H1 (cell line): ENCODE measurements around the gene SCN2A. TPM values are rescaled to one million over a fixed set of nuclear protein-coding genes. Genes with fewer than 3 reads are reported as not detected.

Experiments used
- CTCF ChIA-PET: fragments of 300-600 bp; sonication (Branson Sonifier 250); formaldehyde crosslinking; loops from one replicate; lab custom pipeline; 2021; ENCODE audit not compliant: partially characterized antibody; lab: Charles Lee
- POLR2A ChIA-PET: fragments of 300-600 bp; sonication (Branson Sonifier 250); formaldehyde crosslinking; loops from one replicate; lab custom pipeline; 2021; ENCODE audit warnings: inconsistent platforms; ENCODE audit not compliant: partially characterized antibody; lab: Charles Lee
- DNase-seq, 2 experiments: peaks; one replicate each; pipeline versions ENCODE4 v3.0.0 to v3.0.0-alpha.2; 2010 to 2022; ENCODE audit warnings: low spot score in 2 of 2, low read depth in 1 of 2, mixed read lengths in 1 of 2
- FAIRE-seq: peaks from 2 replicates; lab custom pipeline; 2011; peaks lifted over from hg19 to GRCh38; lab: Jason Lieb, UNC
- H2AFZ ChIP-seq: 2 replicates; pipeline ENCODE4 v1.8.1; 2012; ENCODE audit warnings: low read length, inconsistent platforms
- H2AK5ac ChIP-seq: 2 replicates; pipeline ENCODE4 v1.6.1; 2013; ENCODE audit warnings: low read depth, low read length
- H2BK120ac ChIP-seq: replicated peaks from 2 replicates; pipeline ENCODE3; 2013; ENCODE audit warnings: low read depth, low read length, inconsistent platforms
- H2BK12ac ChIP-seq: 2 replicates; pipeline ENCODE4 v1.6.1; 2013; ENCODE audit warnings: low read depth, low read length
- H2BK15ac ChIP-seq: 2 replicates; pipeline ENCODE4 v1.6.1; 2013; ENCODE audit warnings: low read length
- H2BK20ac ChIP-seq: 2 replicates; pipeline ENCODE4 v1.6.1; 2013; ENCODE audit warnings: low read length
- H2BK5ac ChIP-seq: 2 replicates; pipeline ENCODE4 v1.6.1; 2013; ENCODE audit warnings: low read depth, low read length
- H3K14ac ChIP-seq: 2 replicates; pipeline ENCODE4 v1.6.1; 2013; ENCODE audit warnings: inconsistent platforms; ENCODE audit not compliant: insufficient read length
- H3K18ac ChIP-seq: 2 replicates; pipeline ENCODE4 v1.6.1; 2013; ENCODE audit warnings: low read length; ENCODE audit errors: extremely low read depth
- H3K23ac ChIP-seq: 2 replicates; pipeline ENCODE4 v1.6.1; 2013; ENCODE audit warnings: inconsistent platforms; ENCODE audit not compliant: insufficient read length
- H3K23me2 ChIP-seq: 2 replicates; pipeline ENCODE4 v1.6.1; 2013; ENCODE audit warnings: low read depth, low read length
- H3K27ac ChIP-seq: 2 replicates; pipeline ENCODE4 v1.6.1; 2011; ENCODE audit warnings: low read depth, low read length, inconsistent platforms
- H3K27me3 ChIP-seq, 4 experiments: replicated peaks in 1 of 4; 1 replicate in 1 of 4; 2 replicates in 3 of 4; pipeline versions ENCODE4 v1.6.1 to v1.8.1; 2011 to 2013; ENCODE audit warnings: low read length in 3 of 4, mild to moderate bottlenecking in 3 of 4, inconsistent platforms in 2 of 4, mixed read lengths in 2 of 4, moderate library complexity in 1 of 4; ENCODE audit not compliant: control insufficient read depth in 3 of 4, insufficient read depth in 3 of 4; ENCODE audit errors: extremely low read depth in 1 of 4
- H3K36me3 ChIP-seq, 4 experiments: 2 replicates each; pipeline versions ENCODE4 v1.6.1 to v1.8.1; 2011 to 2013; ENCODE audit warnings: mild to moderate bottlenecking in 4 of 4, low read length in 3 of 4, moderate library complexity in 2 of 4, control low read depth in 1 of 4, inconsistent platforms in 1 of 4; ENCODE audit not compliant: insufficient read depth in 4 of 4, control insufficient read depth in 2 of 4
- H3K4ac ChIP-seq: replicated peaks from 2 replicates; pipeline ENCODE3; 2013; ENCODE audit warnings: low read length, low read depth, mixed read lengths, inconsistent platforms; ENCODE audit not compliant: insufficient read length
- H3K4me1 ChIP-seq, 4 experiments: replicated peaks in 1 of 4; 1 replicate in 1 of 4; 2 replicates in 3 of 4; pipeline versions ENCODE4 v1.6.1 to v1.8.1; 2011 to 2013; ENCODE audit warnings: low read length in 3 of 4, inconsistent platforms in 2 of 4, mixed read lengths in 1 of 4; ENCODE audit not compliant: insufficient read depth in 4 of 4, control insufficient read depth in 3 of 4
- H3K4me2 ChIP-seq, 2 experiments: 2 replicates each; pipeline versions ENCODE4 v1.6.1 to v1.8.1; 2011 to 2013; ENCODE audit warnings: low read depth in 2 of 2, low read length in 2 of 2, control low read depth in 1 of 2, inconsistent platforms in 1 of 2, mild to moderate bottlenecking in 1 of 2; ENCODE audit not compliant: insufficient read depth in 1 of 2
- H3K4me3 ChIP-seq, 4 experiments: fragments of 200-600, 300-600 bp in 1 of 4; sonication (generic), shearing (Covaris generic), sonication (Bioruptor Twin) in 1 of 4; 2 replicates each; pipeline versions ENCODE4 v1.5.1 to v1.8.1; 2011 to 2016; ENCODE audit warnings: low read length in 4 of 4, low read depth in 3 of 4, control low read depth in 2 of 4, inconsistent platforms in 2 of 4, mild to moderate bottlenecking in 2 of 4, mixed read lengths in 1 of 4, moderate library complexity in 1 of 4; ENCODE audit not compliant: insufficient read depth in 2 of 4; ENCODE audit errors: extremely low read depth in 1 of 4
- H3K56ac ChIP-seq: replicated peaks from 2 replicates; pipeline ENCODE3; 2013; ENCODE audit warnings: low read depth, mild to moderate bottlenecking, mixed read lengths, low read length, inconsistent platforms; ENCODE audit not compliant: insufficient read length
- H3K79me1 ChIP-seq: 2 replicates; pipeline ENCODE4 v1.6.1; 2013; ENCODE audit warnings: low read depth, low read length, control low read depth
- H3K79me2 ChIP-seq, 2 experiments: 2 replicates each; pipeline versions ENCODE4 v1.6.1 to v1.8.1; 2012 to 2013; ENCODE audit warnings: low read length in 2 of 2, mild to moderate bottlenecking in 2 of 2, inconsistent platforms in 1 of 2; ENCODE audit not compliant: insufficient read depth in 2 of 2, control insufficient read depth in 1 of 2
- H3K9ac ChIP-seq, 4 experiments: replicated peaks in 1 of 4; 1 replicate in 1 of 4; 2 replicates in 3 of 4; pipeline versions ENCODE4 v1.6.1 to v1.8.1; 2011 to 2013; ENCODE audit warnings: low read depth in 3 of 4, low read length in 3 of 4, control low read depth in 2 of 4, mild to moderate bottlenecking in 2 of 4, moderate library complexity in 2 of 4, inconsistent platforms in 1 of 4; ENCODE audit errors: extremely low read depth in 1 of 4
- H3K9me3 ChIP-seq, 2 experiments: 2 replicates each; pipeline versions ENCODE4 v1.6.1 to v1.8.1; 2012 to 2013; ENCODE audit warnings: mild to moderate bottlenecking in 2 of 2, moderate library complexity in 2 of 2, control low read depth in 1 of 2, inconsistent platforms in 1 of 2, low read depth in 1 of 2, low read length in 1 of 2, mixed read lengths in 1 of 2; ENCODE audit not compliant: insufficient read depth in 2 of 2
- H4K20me1 ChIP-seq, 2 experiments: replicated peaks in 1 of 2; 2 replicates each; pipeline versions ENCODE3 to v1.8.1; 2011 to 2013; ENCODE audit warnings: inconsistent platforms in 2 of 2, low read length in 2 of 2, mild to moderate bottlenecking in 1 of 2; ENCODE audit not compliant: insufficient read depth in 2 of 2, control insufficient read depth in 1 of 2
- H4K5ac ChIP-seq: 2 replicates; pipeline ENCODE4 v1.6.1; 2013; ENCODE audit warnings: low read length, low read depth, mixed read lengths, inconsistent platforms; ENCODE audit not compliant: insufficient read length
- H4K8ac ChIP-seq: 2 replicates; pipeline ENCODE4 v1.8.0; 2013; ENCODE audit warnings: mild to moderate bottlenecking, moderate library complexity, low read length, inconsistent platforms; ENCODE audit not compliant: insufficient read depth; ENCODE audit errors: extremely low read depth
- H4K91ac ChIP-seq: replicated peaks from 2 replicates; pipeline ENCODE3; 2013; ENCODE audit warnings: low read length, mixed read lengths, inconsistent platforms; ENCODE audit not compliant: insufficient read length
- ASH2L ChIP-seq: fragments of 200-600, 300-600 bp; sonication (generic); IDR thresholded peaks from one replicate; pipeline ENCODE4 v1.7.1; 2017; ENCODE audit warnings: low read length
- CBX8 ChIP-seq: fragments of 300-800, 300-1000 bp; sonication (generic); IDR thresholded peaks from 2 replicates; pipeline ENCODE4 v1.7.1; 2016; ENCODE audit warnings: low read depth, low read length, borderline replicate concordance
- CHD2 ChIP-seq: IDR thresholded peaks from 2 replicates; pipeline ENCODE4 v1.6.1; 2012; ENCODE audit warnings: low read length, improper control_type of control experiment
- KDM5A ChIP-seq: fragments of 200-600 bp; IDR thresholded peaks from 2 replicates; pipeline ENCODE4 v1.7.1; 2012; ENCODE audit warnings: mild to moderate bottlenecking, low read length, inconsistent platforms, mixed read lengths
- PHF8 ChIP-seq: fragments of 200-600 bp; sonication (generic); conservative IDR thresholded peaks from 2 replicates; pipeline ENCODE4 v1.7.1; 2012; ENCODE audit warnings: low read depth, mild to moderate bottlenecking, inconsistent platforms, low read length, moderate library complexity
- POLR2A ChIP-seq, 2 experiments: IDR thresholded peaks; 1 replicate in 1 of 2; 2 replicates in 1 of 2; pipeline ENCODE4 v1.6.1; 2011; ENCODE audit warnings: low read depth in 2 of 2, low read length in 2 of 2, mild to moderate bottlenecking in 2 of 2; ENCODE audit errors: control extremely low read depth in 1 of 2
- POLR2AphosphoS5 ChIP-seq: IDR thresholded peaks from 2 replicates; pipeline ENCODE4 v1.6.1; 2011; ENCODE audit warnings: low read depth, low read length
- SIN3A ChIP-seq, 2 experiments: IDR thresholded peaks in 1 of 2; conservative IDR thresholded peaks in 1 of 2; 2 replicates each; pipeline ENCODE4 v1.6.1; 2011 to 2012; ENCODE audit warnings: low read length in 2 of 2, improper control_type of control experiment in 1 of 2, low read depth in 1 of 2, mild to moderate bottlenecking in 1 of 2
- SIX5 ChIP-seq: IDR thresholded peaks from 2 replicates; pipeline ENCODE4 v1.6.1; 2011; ENCODE audit warnings: mild to moderate bottlenecking, low read depth, low read length
- SP2 ChIP-seq: IDR thresholded peaks from 2 replicates; pipeline ENCODE4 v1.6.1; 2012; ENCODE audit warnings: mild to moderate bottlenecking, low read length, inconsistent platforms
- SP4 ChIP-seq: IDR thresholded peaks from 2 replicates; pipeline ENCODE4 v1.6.1; 2012; ENCODE audit warnings: low read length, inconsistent platforms
- SUZ12 ChIP-seq: fragments of 200-600 bp; sonication (generic); IDR thresholded peaks from 2 replicates; pipeline ENCODE4 v1.6.1; 2012; ENCODE audit warnings: mild to moderate bottlenecking, inconsistent platforms, low read length, moderate library complexity, mixed read lengths
- TAF1 ChIP-seq: IDR thresholded peaks from 2 replicates; pipeline ENCODE4 v1.6.1; 2011; ENCODE audit warnings: mild to moderate bottlenecking, low read depth, low read length
- YY1 ChIP-seq: IDR thresholded peaks from 2 replicates; pipeline ENCODE4 v1.6.1; 2011; ENCODE audit warnings: low read depth, mild to moderate bottlenecking, low read length
- ZNF274 ChIP-seq: IDR thresholded peaks from 2 replicates; pipeline ENCODE4 v1.7.0; 2012; ENCODE audit warnings: low read length, borderline replicate concordance; ENCODE audit errors: extremely low read depth
- WGBS, 2 experiments: shearing (Covaris generic) in 1 of 2; methylation state at CpG; one replicate each; pipeline versions ENCODE4 v1.1.6 to v1.1.7; 2013 to 2015; ENCODE audit warnings: low lambda C conversion rate in 2 of 2, mixed read lengths in 2 of 2, inconsistent platforms in 1 of 2, low coverage in 1 of 2, missing lambda C conversion rate in 1 of 2; ENCODE audit not compliant: insufficient replicate concordance in 2 of 2, insufficient coverage in 1 of 2, insufficient read length in 1 of 2; ENCODE audit errors: extremely low coverage in 1 of 2, missing lambda C conversion rate in 1 of 2; 5-methylcytosine and 5-hydroxymethylcytosine counted together
- polyA plus RNA-seq, 7 experiments: library from polyadenylated mRNA; depleted of rRNA in 3 of 7; stranded (reverse) in 5 of 7; unstranded in 2 of 7; fragments of >200 nt in 5 of 7; fragments of 200-250 nt in 2 of 7; gene quantifications; 1 replicate in 5 of 7; 2 replicates in 1 of 7; 4 replicates in 1 of 7; pipeline versions ENCODE4 v1.2.1 to v1.2.3, GENCODE V29; 2011 to 2013; ENCODE audit warnings: missing spikeins in 2 of 7, mixed read lengths in 2 of 7
- total RNA-seq: library from RNA; stranded (reverse); fragmentation: NEBNext Ultra II Directional; extraction: Animal tissue kit (Norgen Biotek cat#: 25700); gene quantifications from 2 replicates; pipeline ENCODE4 v1.2.1, GENCODE V29; 2021
- TF ChIP-seq, protein P1 (sequence below): IDR thresholded peaks from 2 replicates; pipeline ENCODE4 v1.6.1; 2011; ENCODE audit warnings: low read depth, mild to moderate bottlenecking, low read length; ENCODE audit not compliant: insufficient read depth

SCN2A gene
- total and polyA plus RNA-seq, 2 of the 8 experiments (the other 6 are each of a cell fraction or from before 2014, with no cell fraction given) = 0.18 to 1.1 TPM

DNA sequence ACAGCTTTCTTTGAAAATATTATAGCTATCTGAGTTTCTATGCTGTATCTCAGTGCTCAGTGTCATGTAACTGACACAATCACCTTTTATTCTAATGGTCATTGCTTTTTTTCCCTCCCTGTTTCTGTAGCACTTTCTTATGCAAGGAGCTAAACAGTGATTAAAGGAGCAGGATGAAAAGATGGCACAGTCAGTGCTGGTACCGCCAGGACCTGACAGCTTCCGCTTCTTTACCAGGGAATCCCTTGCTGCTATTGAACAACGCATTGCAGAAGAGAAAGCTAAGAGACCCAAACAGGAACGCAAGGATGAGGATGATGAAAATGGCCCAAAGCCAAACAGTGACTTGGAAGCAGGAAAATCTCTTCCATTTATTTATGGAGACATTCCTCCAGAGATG lies 56.4 kb downstream of the SCN2A start:
- H3K9me3 ChIP-seq = no peaks in the 10 kb centered on the region
- H3K36me3 ChIP-seq = no peaks in the 10 kb centered on the region
- H2BK20ac ChIP-seq = no peak overlapping the region
- 80% methylated on average over 4 of the region's 4 CpGs; no CpG with 5 or more reads in 1 of the 2 experiments for WGBS, 2 experiments
- no peak overlapping the region for H3K14ac ChIP-seq
- ChIA-PET POLR2A (no interaction called here), CTCF (interaction anchor here (0.5 to 3.0 kb wide), 7 partner anchors 11 to 254 kb away, joined by 3 to 11 read pairs (median 5); partner anchors contain the start of gene SCN2A)
- peaks cover 0 to 2% (median 0%) of the 10 kb centered on the region in 4 experiments; a peak in 2 of 7 replicates for H3K4me1 ChIP-seq
- FAIRE-seq (no peak), DNase-seq (no peak)
- no peaks in the 10 kb centered on the region for H4K20me1 ChIP-seq
- H2BK120ac ChIP-seq = no peak overlapping the region
- H3K4me3 ChIP-seq = no peak overlapping the region
- H3K79me1 ChIP-seq = no peaks in the 10 kb centered on the region
- H2BK5ac ChIP-seq = no peak overlapping the region
- H2BK15ac ChIP-seq = no peak overlapping the region
- H4K8ac ChIP-seq = no peak overlapping the region
- no peak overlapping the region for H3K4me2 ChIP-seq
- H3K9ac ChIP-seq = no peak overlapping the region
- H3K27me3 ChIP-seq = no peaks in the 10 kb centered on the region
- H3K18ac ChIP-seq = no peak overlapping the region
- no peak overlapping the region for H2AFZ ChIP-seq
- no peak overlapping the region for H3K27ac ChIP-seq
- H3K4ac ChIP-seq = no peak overlapping the region
- H3K56ac ChIP-seq = no peak overlapping the region
- no peak overlapping the region for H3K23ac ChIP-seq
- no peak overlapping the region for H2AK5ac ChIP-seq
- no peak overlapping the region for H4K5ac ChIP-seq
- H3K23me2 ChIP-seq = no peaks in the 10 kb centered on the region
- no peaks in the 10 kb centered on the region for H3K79me2 ChIP-seq
- no peak overlapping the region for H2BK12ac ChIP-seq
- H4K91ac ChIP-seq = no peak overlapping the region
- no peak for TF ChIP-seq POLR2A (IDR thresholded peaks at IDR 0.05; ENCODE audit: control extremely low read depth in 1 of 2, low read depth in 2 of 2, low read length in 2 of 2)
- no peak for TF ChIP-seq PHF8
- TF ChIP-seq ZNF274 = no peak
- TF ChIP-seq ASH2L = no peak
- TF ChIP-seq SP4 = no peak
- TF ChIP-seq KDM5A = no peak
- TF ChIP-seq, protein P1, sequence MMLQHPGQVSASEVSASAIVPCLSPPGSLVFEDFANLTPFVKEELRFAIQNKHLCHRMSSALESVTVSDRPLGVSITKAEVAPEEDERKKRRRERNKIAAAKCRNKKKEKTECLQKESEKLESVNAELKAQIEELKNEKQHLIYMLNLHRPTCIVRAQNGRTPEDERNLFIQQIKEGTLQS = no peak
- no peak for TF ChIP-seq YY1
- no peak for TF ChIP-seq POLR2AphosphoS5
- TF ChIP-seq SUZ12 = no peak
- no peak for TF ChIP-seq CBX8
- no peak for TF ChIP-seq SIN3A (conservative IDR thresholded peaks at IDR 0.05 in 1 of 2, IDR thresholded peaks at IDR 0.05 in 1 of 2; ENCODE audit: low read depth in 1 of 2, low read length in 2 of 2)
- TF ChIP-seq SP2 = no peak
- no peak for TF ChIP-seq CHD2
- TF ChIP-seq TAF1 = no peak
- no peak for TF ChIP-seq SIX5
